ENCODE measurements around the gene CDIP1.

The CDIP1 gene

GRCh38 chr16:4500272-4500671, 38.3 kb downstream of the CDIP1 start:
- Mint-ChIP-seq H3K36me3 (peaks cover 5% of the 10 kb centered on the region), H3K9me3 (no peaks in the 10 kb centered on the region), H3K4me1 (peaks cover 28% of the 10 kb centered on the region), H3K4me3 (no peak overlapping the region), H3K27ac (peak overlapping the region; percentile 79), H3K27me3 (no peaks in the 10 kb centered on the region)
- ATAC-seq (ENCODE audit: low read depth): no peak
- DNase-seq (ENCODE audit: low spot score in 2 of 2): no peak

GRCh38 chr16:4499196-4499555, 39.4 kb downstream of the CDIP1 start:
- no peaks in the 10 kb centered on the region for H3K27me3 Mint-ChIP-seq
- peak overlapping the region; percentile 79 for H3K27ac Mint-ChIP-seq
- H3K36me3 Mint-ChIP-seq: peaks cover 5% of the 10 kb centered on the region
- H3K9me3 Mint-ChIP-seq: no peaks in the 10 kb centered on the region
- peaks cover 24% of the 10 kb centered on the region for H3K4me1 Mint-ChIP-seq
- H3K4me3 Mint-ChIP-seq: no peak overlapping the region
- no peak for DNase-seq (ENCODE audit: low spot score in 2 of 2)
- no peak for ATAC-seq (ENCODE audit: low read depth)

- H3K27ac Mint-ChIP-seq: peak overlapping the region; percentile 17
- DNase-seq (ENCODE audit: low spot score in 2 of 2) (no peak), ATAC-seq (ENCODE audit: low read depth) (no peak)
- peaks cover 5% of the 10 kb centered on the region for H3K36me3 Mint-ChIP-seq
- no peaks in the 10 kb centered on the region for H3K9me3 Mint-ChIP-seq
- H3K4me3 Mint-ChIP-seq: no peak overlapping the region
- H3K27me3 Mint-ChIP-seq: no peaks in the 10 kb centered on the region
- H3K4me1 Mint-ChIP-seq: peaks cover 21% of the 10 kb centered on the region
These were observed 39.9 kb downstream of the CDIP1 start for GRCh38 chr16:4498546-4499195.

GRCh38 chr16:4496305-4496704, 42.3 kb downstream of the CDIP1 start:
- Mint-ChIP-seq H3K27ac (no peak overlapping the region), H3K36me3 (peaks cover 9% of the 10 kb centered on the region), H3K9me3 (no peaks in the 10 kb centered on the region), H3K4me1 (peaks cover 18% of the 10 kb centered on the region), H3K4me3 (no peak overlapping the region), H3K27me3 (no peaks in the 10 kb centered on the region)
- DNase-seq (ENCODE audit: low spot score in 2 of 2) (no peak), ATAC-seq (ENCODE audit: low read depth) (no peak)

- Mint-ChIP-seq H3K9me3 (no peaks in the 10 kb centered on the region), H3K36me3 (peaks cover 9% of the 10 kb centered on the region), H3K27ac (peak overlapping the region; percentile 20), H3K4me1 (peaks cover 18% of the 10 kb centered on the region), H3K4me3 (no peak overlapping the region), H3K27me3 (no peaks in the 10 kb centered on the region)
- ATAC-seq (ENCODE audit: low read depth): no peak
- no peak for DNase-seq (ENCODE audit: low spot score in 2 of 2)
These were observed 42.8 kb downstream of the CDIP1 start for GRCh38 chr16:4495766-4496165.

GRCh38 chr16:4494746-4495490, 43.7 kb downstream of the CDIP1 start:
- no peak for DNase-seq (ENCODE audit: low spot score in 2 of 2)
- Mint-ChIP-seq H3K36me3 (peaks cover 9% of the 10 kb centered on the region), H3K9me3 (no peaks in the 10 kb centered on the region), H3K4me3 (no peak overlapping the region), H3K4me1 (peaks cover 12% of the 10 kb centered on the region), H3K27me3 (no peaks in the 10 kb centered on the region), H3K27ac (peak overlapping the region; percentile 69)
- ATAC-seq (ENCODE audit: low read depth): no peak

- Mint-ChIP-seq H3K4me1 (peaks cover 5% of the 10 kb centered on the region), H3K27ac (peak overlapping the region; percentile 24), H3K4me3 (no peak overlapping the region), H3K27me3 (no peaks in the 10 kb centered on the region), H3K9me3 (no peaks in the 10 kb centered on the region), H3K36me3 (peaks cover 12% of the 10 kb centered on the region)
- ATAC-seq (ENCODE audit: low read depth) (no peak), DNase-seq (ENCODE audit: low spot score in 2 of 2) (no peak)
These were observed 46.7 kb downstream of the CDIP1 start for GRCh38 chr16:4491898-4492297.

GRCh38 chr16:4489030-4489429, 49.5 kb downstream of the CDIP1 start:
- no peak for DNase-seq (ENCODE audit: low spot score in 2 of 2)
- ATAC-seq (ENCODE audit: low read depth): no peak

GRCh38 chr16:4488499-4488967, 50.0 kb downstream of the CDIP1 start:
- ATAC-seq (ENCODE audit: low read depth) (no peak), DNase-seq (ENCODE audit: low spot score in 2 of 2) (no peak)
- no peaks in the 10 kb centered on the region for H3K27me3 Mint-ChIP-seq
- H3K36me3 Mint-ChIP-seq: peaks cover 17% of the 10 kb centered on the region
- H3K4me1 Mint-ChIP-seq: peaks cover 11% of the 10 kb centered on the region
- no peak overlapping the region for H3K4me3 Mint-ChIP-seq
- H3K27ac Mint-ChIP-seq: peak overlapping the region; percentile 20
- H3K9me3 Mint-ChIP-seq: no peaks in the 10 kb centered on the region

More at GRCh38 chr16:4489030-4489429, 49.5 kb downstream of the CDIP1 start:
- Mint-ChIP-seq H3K36me3 (peaks cover 17% of the 10 kb centered on the region), H3K4me3 (no peak overlapping the region), H3K9me3 (no peaks in the 10 kb centered on the region), H3K27me3 (no peaks in the 10 kb centered on the region), H3K4me1 (peaks cover 11% of the 10 kb centered on the region), H3K27ac (peak overlapping the region; percentile 20)

- peak overlapping the region; percentile 20 for H3K27ac Mint-ChIP-seq
- H3K36me3 Mint-ChIP-seq: peaks cover 14% of the 10 kb centered on the region
- peaks cover 8% of the 10 kb centered on the region for H3K4me1 Mint-ChIP-seq
- ATAC-seq (ENCODE audit: low read depth) (no peak), DNase-seq (ENCODE audit: low spot score in 2 of 2) (no peak)
- no peak overlapping the region for H3K4me3 Mint-ChIP-seq
- no peaks in the 10 kb centered on the region for H3K27me3 Mint-ChIP-seq
- H3K9me3 Mint-ChIP-seq: no peaks in the 10 kb centered on the region
These were observed 50.5 kb downstream of the CDIP1 start for GRCh38 chr16:4487955-4488498.

- Mint-ChIP-seq H3K4me3 (no peak overlapping the region), H3K27ac (peak overlapping the region; percentile 3), H3K36me3 (peaks cover 17% of the 10 kb centered on the region), H3K4me1 (peaks cover 11% of the 10 kb centered on the region), H3K9me3 (no peaks in the 10 kb centered on the region), H3K27me3 (no peaks in the 10 kb centered on the region)
- ATAC-seq (ENCODE audit: low read depth) (no peak), DNase-seq (ENCODE audit: low spot score in 2 of 2) (no peak)
These were observed 52.3 kb downstream of the CDIP1 start for GRCh38 chr16:4486126-4486893.

- DNase-seq (ENCODE audit: low spot score in 2 of 2): no peak
- no peak for ATAC-seq (ENCODE audit: low read depth)
- Mint-ChIP-seq H3K4me1 (peaks cover 17% of the 10 kb centered on the region), H3K9me3 (no peaks in the 10 kb centered on the region), H3K36me3 (peaks cover 10% of the 10 kb centered on the region), H3K27me3 (no peaks in the 10 kb centered on the region), H3K4me3 (no peak overlapping the region), H3K27ac (peak overlapping the region; percentile 64)
These were observed 56.6 kb downstream of the CDIP1 start for GRCh38 chr16:4481963-4482362.

- Mint-ChIP-seq H3K9me3 (no peaks in the 10 kb centered on the region), H3K27ac (peak overlapping the region; percentile 64), H3K4me3 (no peak overlapping the region), H3K4me1 (peaks cover 20% of the 10 kb centered on the region), H3K36me3 (peaks cover 10% of the 10 kb centered on the region), H3K27me3 (no peaks in the 10 kb centered on the region)
- ATAC-seq (ENCODE audit: low read depth): no peak
- DNase-seq (ENCODE audit: low spot score in 2 of 2): no peak
These were observed 57.0 kb downstream of the CDIP1 start for GRCh38 chr16:4481526-4481925.

- Mint-ChIP-seq H3K4me3 (peak overlapping the region; percentile 62), H3K9me3 (no peaks in the 10 kb centered on the region), H3K36me3 (peaks cover 2% of the 10 kb centered on the region), H3K27ac (no peak overlapping the region), H3K4me1 (peaks cover 17% of the 10 kb centered on the region), H3K27me3 (no peaks in the 10 kb centered on the region)
- ATAC-seq (ENCODE audit: low read depth) (no peak), DNase-seq (ENCODE audit: low spot score in 2 of 2) (no peak)
These were observed 60.6 kb downstream of the CDIP1 start for GRCh38 chr16:4477966-4478365.

Measured in memory B cell (primary cell).